GM19463 (cell line): Measurements from ENCODE around the gene SPARC.
"Not testable (repeated sequence)": the region's sequence is repeated elsewhere in the genome, so short reads cannot be mapped to it uniquely, and the experiment has no call there.

Source experiments
- ATAC-seq: cut with Tn5 transposase; IDR thresholded peaks from one replicate; pipeline ENCODE4 v1.9.1; 2021; ENCODE audit warnings: mild to moderate bottlenecking, moderate library complexity; ENCODE audit not compliant: unreplicated experiment

The SPARC gene

GRCh38 chr5:151680156-151680505 is 6.6 kb downstream of the SPARC start:
- ATAC-seq = not testable (repeated sequence)

GRCh38 chr5:151679421-151680155 is 7.1 kb downstream of the SPARC start:
- no peak for ATAC-seq

- ATAC-seq = no peak
Measured at GRCh38 chr5:151678713-151679112, 8.0 kb downstream of the SPARC start.

GRCh38 chr5:151677776-151678545 is 8.8 kb downstream of the SPARC start:
- ATAC-seq = no peak

DNA sequence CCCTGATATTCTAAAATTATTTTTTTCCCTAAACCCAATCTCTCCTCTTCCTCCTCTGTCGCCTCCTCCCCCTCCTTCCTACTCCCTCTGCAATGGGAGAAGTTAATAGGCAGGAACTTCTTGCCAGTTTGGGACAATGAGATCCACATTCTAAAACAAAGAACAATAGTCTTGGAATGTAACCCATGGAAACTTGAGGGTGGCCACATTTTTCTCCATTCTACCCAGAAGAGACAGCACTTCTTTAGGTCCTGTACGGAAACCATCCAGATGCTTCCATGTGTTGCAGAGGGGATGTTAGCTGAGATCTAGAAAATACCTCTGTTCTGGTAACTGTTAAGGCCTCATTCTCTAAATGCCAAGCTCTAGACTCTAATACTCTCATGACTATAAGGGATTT is 10.0 kb downstream of the SPARC start:
- no peak for ATAC-seq

DNA sequence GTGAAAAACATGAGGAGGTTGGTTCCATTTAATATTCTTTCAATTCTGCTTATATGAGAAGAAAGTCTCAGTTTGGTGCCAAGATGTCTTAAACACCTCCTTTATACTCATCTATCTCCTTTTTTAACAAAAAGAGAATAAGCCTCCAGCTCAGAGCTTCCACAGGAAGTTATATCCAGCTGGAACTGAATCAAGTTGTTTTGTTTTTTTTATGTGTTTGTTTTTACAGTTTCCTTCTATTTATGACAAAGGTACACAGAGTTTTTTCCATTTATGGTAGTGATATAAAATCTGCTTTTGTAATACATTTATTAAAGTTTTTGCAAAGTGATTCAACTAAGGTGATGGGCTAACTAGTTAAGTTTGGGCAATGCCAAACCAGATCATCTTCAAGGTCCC is 10.4 kb downstream of the SPARC start:
- ATAC-seq = no peak

GRCh38 chr5:151675611-151676313 is 11.0 kb downstream of the SPARC start:
- ATAC-seq = no peak

- ATAC-seq = no peak
Measured at GRCh38 chr5:151674626-151675610, 11.8 kb downstream of the SPARC start.

GRCh38 chr5:151673421-151673820 is 13.3 kb downstream of the SPARC start:
- no peak for ATAC-seq

GRCh38 chr5:151672516-151672915 is 14.2 kb downstream of the SPARC start:
- ATAC-seq = no peak

- no peak for ATAC-seq
Measured at GRCh38 chr5:151671950-151672349, 14.8 kb downstream of the SPARC start.

DNA sequence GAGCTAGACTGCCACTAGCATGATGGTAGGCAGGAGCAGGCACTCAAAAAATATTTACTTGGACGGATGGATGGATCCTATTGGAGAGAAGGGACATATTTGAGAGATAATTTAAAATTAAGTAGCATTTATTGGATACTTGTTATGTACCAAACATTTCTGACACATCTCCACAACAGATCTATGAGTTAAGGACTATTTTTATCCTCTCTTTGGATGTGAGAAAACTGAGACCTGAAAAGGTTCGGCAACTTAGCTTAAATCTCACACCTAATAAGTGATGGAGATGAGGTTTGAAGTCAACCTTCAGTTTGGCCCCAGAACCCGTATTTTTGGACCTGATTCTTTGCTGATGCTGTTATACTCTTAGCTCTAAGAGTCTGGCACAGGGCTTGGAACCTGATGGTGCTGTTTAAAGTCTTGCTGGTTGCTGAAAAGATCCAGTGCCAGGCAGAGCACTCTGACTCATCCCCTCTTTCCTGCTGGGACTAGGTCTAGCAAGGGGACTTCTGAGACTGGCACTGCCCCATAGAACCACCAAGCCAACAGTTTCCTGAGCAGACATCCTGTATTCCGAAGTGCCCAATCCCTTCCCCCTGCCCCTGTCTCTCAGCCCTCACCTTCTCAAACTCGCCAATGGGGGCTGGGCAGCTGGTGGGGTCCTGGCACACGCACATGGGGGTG is 15.6 kb downstream of the SPARC start:
- ATAC-seq = no peak

DNA sequence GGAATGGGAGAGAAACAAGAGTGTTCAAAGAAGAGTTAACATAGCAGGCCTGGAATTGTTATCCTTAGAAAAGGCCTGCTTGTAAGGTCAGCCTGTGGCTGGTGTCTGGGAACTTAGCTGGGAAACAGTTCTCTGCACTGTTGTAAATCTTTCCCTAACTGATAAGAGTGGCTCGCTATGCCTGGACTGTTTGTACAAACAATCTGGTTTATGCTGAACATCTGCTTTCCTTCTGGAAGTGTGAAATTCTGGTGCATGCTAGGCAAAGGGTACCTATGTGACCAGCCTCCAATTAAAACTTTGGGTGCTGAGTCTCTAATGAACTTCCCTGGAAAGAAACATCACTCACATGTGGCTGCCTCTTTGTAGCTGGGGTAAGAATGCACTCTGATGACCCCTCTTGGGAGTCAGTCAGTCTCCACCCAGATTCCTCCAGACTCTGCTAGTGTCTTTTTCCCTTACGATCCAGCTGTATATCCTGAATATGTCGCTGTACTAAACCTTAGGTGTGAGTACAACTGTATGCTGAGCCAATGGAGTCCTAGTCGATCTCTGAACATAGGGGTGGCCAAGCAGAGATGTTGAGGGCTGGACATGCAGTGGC is 16.5 kb downstream of the SPARC start:
- ATAC-seq = no peak

DNA sequence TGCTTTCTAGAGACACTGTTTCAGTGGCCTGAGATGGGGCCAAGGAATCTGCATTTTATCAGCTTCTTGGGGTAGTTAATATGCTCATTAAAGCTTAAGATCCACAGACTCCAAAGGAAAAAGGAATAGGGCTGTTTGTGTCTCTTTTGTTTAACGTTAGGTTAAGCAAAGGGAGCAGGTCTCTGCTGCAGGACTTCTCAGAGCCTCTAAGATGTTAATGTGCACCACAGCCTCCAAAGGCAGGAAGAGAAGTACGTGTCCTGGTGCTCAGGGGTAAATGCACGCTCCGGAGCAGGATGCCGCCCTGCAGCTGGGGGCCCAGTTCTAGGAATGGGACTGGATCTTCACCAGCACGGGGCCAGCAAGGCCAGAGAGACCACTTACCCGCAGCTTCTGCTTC is 19.6 kb downstream of the SPARC start:
- ATAC-seq = no peak

DNA sequence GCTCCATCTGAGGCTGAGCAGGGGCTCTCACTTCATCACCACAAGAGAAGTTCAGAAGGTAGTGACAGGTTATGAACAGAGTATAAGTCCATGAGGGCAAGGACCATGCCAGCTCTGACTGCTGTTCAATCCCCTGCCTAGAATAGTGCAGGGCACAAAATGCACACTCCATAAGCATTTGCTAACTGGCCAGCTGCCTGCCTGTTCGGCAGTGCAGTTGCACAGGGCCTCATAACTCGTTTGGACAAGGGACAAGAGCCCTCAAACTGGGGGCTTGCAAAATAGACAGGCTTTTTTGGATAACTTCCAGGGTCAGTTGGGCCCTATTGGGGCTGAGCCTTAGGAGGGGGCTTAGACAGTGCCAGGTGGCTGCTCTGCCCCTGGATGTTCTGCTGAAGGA is 21.1 kb downstream of the SPARC start:
- no peak for ATAC-seq

DNA sequence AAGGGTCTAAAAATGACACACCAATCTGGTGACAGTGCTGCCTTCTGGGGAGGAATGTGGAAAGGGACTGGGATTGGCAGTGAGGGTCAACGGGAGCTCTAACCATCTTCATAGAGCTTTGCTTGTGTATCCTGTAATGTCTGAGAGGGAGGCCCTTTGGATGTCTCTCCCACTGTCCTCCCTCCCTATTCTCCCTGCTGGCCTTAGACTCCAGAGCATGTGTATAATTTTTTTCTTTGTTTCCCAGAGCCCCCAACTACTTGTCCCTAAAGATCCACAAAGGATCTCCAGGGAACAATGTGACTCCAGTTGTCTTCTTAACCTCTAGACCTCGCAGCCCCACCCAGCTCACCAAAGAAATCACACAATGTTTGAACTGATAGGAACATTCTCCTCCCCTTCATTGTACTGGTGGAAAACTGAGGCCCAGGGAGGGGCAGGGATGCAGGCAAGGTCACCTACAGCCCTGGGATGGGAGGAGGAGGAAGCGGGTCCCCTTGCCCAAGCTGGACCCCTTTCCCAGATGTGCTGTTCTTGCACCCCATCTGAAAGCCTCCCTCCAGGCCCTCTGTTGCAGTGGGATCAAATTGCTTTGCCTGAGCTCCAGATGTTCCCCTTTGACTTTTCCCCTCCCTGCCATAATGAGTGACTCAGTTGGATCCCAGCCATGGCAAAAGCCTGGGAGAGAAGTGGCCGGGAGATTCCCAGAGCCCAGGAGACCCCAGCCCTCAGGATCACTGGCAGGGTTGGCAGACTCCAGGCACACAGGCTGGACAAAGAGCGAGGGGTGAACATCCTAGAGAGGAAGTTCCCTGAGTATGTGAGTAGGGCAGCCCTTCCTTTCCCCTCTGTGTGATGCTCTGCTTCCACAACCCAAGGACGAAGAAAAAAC is 21.8 kb downstream of the SPARC start:
- no peak for ATAC-seq

- ATAC-seq = peak; percentile 24
Measured at GRCh38 chr5:151663617-151664293, 23.0 kb downstream of the SPARC start.

DNA sequence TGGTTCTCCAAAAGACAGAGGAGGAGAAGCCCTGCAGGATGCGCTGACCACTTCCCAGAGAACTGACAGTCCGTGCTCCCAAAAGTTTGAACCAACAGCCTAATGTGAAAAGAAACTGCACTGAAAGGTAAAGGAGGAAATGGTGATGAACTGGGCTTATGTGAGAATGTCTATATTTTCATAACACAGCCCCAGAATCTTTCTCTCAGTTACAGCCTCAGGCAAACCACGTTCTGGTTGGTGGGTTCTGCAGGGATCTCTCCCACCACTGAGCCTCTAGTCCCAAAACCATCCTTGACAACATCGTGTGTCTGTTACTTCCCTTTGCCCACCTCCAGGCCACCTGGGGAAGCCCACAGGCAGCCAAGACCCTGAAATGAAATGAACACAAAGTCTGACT is 23.9 kb downstream of the SPARC start:
- ATAC-seq = peak; percentile 33
